Urinary bladder (tissue), 4 donors: ENCODE data around the gene ARFGEF2. TPM values are rescaled to one million over a fixed set of nuclear protein-coding genes. Genes with fewer than 3 reads are reported as not detected.
"Not testable (repeated sequence)": the region's sequence is repeated elsewhere in the genome, so short reads cannot be mapped to it uniquely, and the experiment has no call there.

Source experiments
- DNase-seq: peaks from one replicate; pipeline ENCODE4 v3.0.0-alpha.2; 2015; ENCODE audit errors: extremely low spot score
- H3K27ac ChIP-seq: one replicate; pipeline ENCODE4 v1.5.1; 2013; ENCODE audit warnings: low read depth, mild to moderate bottlenecking, moderate library complexity
- H3K36me3 ChIP-seq: one replicate; pipeline ENCODE4 v1.6.1; 2013; ENCODE audit warnings: mild to moderate bottlenecking, moderate library complexity; ENCODE audit not compliant: insufficient read depth
- H3K4me1 ChIP-seq: one replicate; pipeline ENCODE4 v1.6.1; 2013; ENCODE audit warnings: mild to moderate bottlenecking, moderate library complexity; ENCODE audit not compliant: insufficient read depth
- H3K4me3 ChIP-seq: one replicate; pipeline ENCODE4 v1.5.1; 2013; ENCODE audit warnings: low read depth, low read length
- WGBS: extraction: QIAGEN DNeasy Blood & Tissue Kit; methylation state at CpG from one replicate; pipeline ENCODE4 v1.1.7; 2013; 5-methylcytosine and 5-hydroxymethylcytosine counted together
- polyA plus RNA-seq: library from polyadenylated mRNA; stranded (reverse); fragments of 200-250 nt; gene quantifications from one replicate; pipeline ENCODE4 v1.2.3, GENCODE V29; 2013
- total RNA-seq: library from RNA; depleted of rRNA; stranded (reverse); fragments of >200 nt; gene quantifications from one replicate; pipeline ENCODE4 v1.2.3, GENCODE V29; 2014
- donor health status: healthy with polysubstance abuse.
- donor health status: healthy.

The ARFGEF2 gene
- total and polyA plus RNA-seq, 2 donors = 13.7 to 47.3 TPM

- Histone ChIP-seq H3K4me1 (no peaks in the 10 kb centered on the region), H3K4me3 (no peak overlapping the region), H3K27ac (no peak overlapping the region), H3K36me3 (peaks cover 3% of the 10 kb centered on the region)
- no peak for DNase-seq
- WGBS = 67% methylated on average over 3 of the region's 3 CpGs
These were observed 116.5 kb downstream of the ARFGEF2 start for GRCh38 chr20:49037962-49038387.

- DNase-seq = no peak
- H3K4me1 ChIP-seq = no peaks in the 10 kb centered on the region
- no peak overlapping the region for H3K27ac ChIP-seq
- H3K36me3 ChIP-seq = no peaks in the 10 kb centered on the region
- WGBS = 94% methylated on average over 5 of the region's 5 CpGs
- H3K4me3 ChIP-seq = no peak overlapping the region
These were observed 118.3 kb downstream of the ARFGEF2 start for GRCh38 chr20:49039854-49040253.

GRCh38 chr20:49043000-49043399, 121.5 kb downstream of the ARFGEF2 start:
- DNase-seq = no peak
- Histone ChIP-seq H3K27ac (no peak overlapping the region), H3K4me1 (no peaks in the 10 kb centered on the region), H3K36me3 (no peaks in the 10 kb centered on the region), H3K4me3 (no peak overlapping the region)
- WGBS = 86% methylated on average over 5 of the region's 5 CpGs

- DNase-seq = no peak
- Histone ChIP-seq H3K36me3 (no peaks in the 10 kb centered on the region), H3K4me3 (peak overlapping the region; percentile 86), H3K27ac (peak overlapping the region; percentile 44), H3K4me1 (no peaks in the 10 kb centered on the region)
- WGBS = 8% methylated on average over 12 of the region's 12 CpGs
These were observed 124.1 kb downstream of the ARFGEF2 start for GRCh38 chr20:49045440-49046086.

- no peaks in the 10 kb centered on the region for H3K36me3 ChIP-seq
- DNase-seq = peak; percentile 87
- WGBS = under 1% methylated on average over 80 of the region's 80 CpGs
- peak within 1 kb of the TSS; percentile 73 for H3K27ac ChIP-seq
- H3K4me3 ChIP-seq = peak within 1 kb of the TSS; percentile 86
- no peaks in the 10 kb centered on the region for H3K4me1 ChIP-seq
These were observed 124.8 kb downstream of the ARFGEF2 start, which contains the start of gene CSE1L for GRCh38 chr20:49046087-49046900. Gene CSE1L, plus strand, starts transcription at chr20:49046312. Its CDS starts 12,152 bp downstream, at chr20:49058464.

GRCh38 chr20:49052334-49052733, 130.8 kb downstream of the ARFGEF2 start:
- H3K27ac ChIP-seq = no peak overlapping the region
- WGBS = 91% methylated on average over 1 of the region's 1 CpG
- H3K36me3 ChIP-seq = no peaks in the 10 kb centered on the region
- H3K4me1 ChIP-seq = no peaks in the 10 kb centered on the region
- no peak for DNase-seq
- no peak overlapping the region for H3K4me3 ChIP-seq

- no peak for DNase-seq
- Histone ChIP-seq H3K4me1 (no peaks in the 10 kb centered on the region), H3K4me3 (no peak overlapping the region), H3K27ac (no peak overlapping the region), H3K36me3 (peaks cover under 1% of the 10 kb centered on the region)
- WGBS = 83% methylated on average over 4 of the region's 4 CpGs
These were observed 132.6 kb downstream of the ARFGEF2 start for GRCh38 chr20:49054056-49054643.

GRCh38 chr20:49063279-49063678, 141.8 kb downstream of the ARFGEF2 start:
- peaks cover 4% of the 10 kb centered on the region for H3K36me3 ChIP-seq
- DNase-seq = no peak
- H3K4me1 ChIP-seq = no peaks in the 10 kb centered on the region
- WGBS = 65% methylated on average over 3 of the region's 3 CpGs
- H3K4me3 ChIP-seq = no peak overlapping the region
- H3K27ac ChIP-seq = no peak overlapping the region

GRCh38 chr20:49074521-49074920, 153.0 kb downstream of the ARFGEF2 start:
- 71% methylated on average over 2 of the region's 2 CpGs for WGBS
- Histone ChIP-seq H3K27ac (no peak overlapping the region), H3K4me1 (no peaks in the 10 kb centered on the region), H3K36me3 (peaks cover 4% of the 10 kb centered on the region), H3K4me3 (no peak overlapping the region)
- no peak for DNase-seq

GRCh38 chr20:49078310-49078709, 156.8 kb downstream of the ARFGEF2 start:
- peaks cover 7% of the 10 kb centered on the region for H3K36me3 ChIP-seq
- no peak overlapping the region for H3K4me3 ChIP-seq
- no peak overlapping the region for H3K27ac ChIP-seq
- no peak for DNase-seq
- no peaks in the 10 kb centered on the region for H3K4me1 ChIP-seq
- WGBS = 90% methylated on average over 3 of the region's 3 CpGs

- WGBS = 96% methylated on average over 12 of the region's 12 CpGs
- not testable (repeated sequence) for H3K4me1 ChIP-seq, H3K36me3 ChIP-seq, DNase-seq, H3K27ac ChIP-seq, H3K4me3 ChIP-seq
These were observed 160.8 kb downstream of the ARFGEF2 start for GRCh38 chr20:49082295-49082694.
